NCI-H128 (cell line): ENCODE data around the gene HSDL1.

Experiments used
- DNase-seq: peaks from one replicate; lab custom pipeline; 2025; ENCODE audit not compliant: unreplicated experiment; lab: John Stamatoyannopoulos, UW

The HSDL1 gene

GRCh38 chr16:84084570-84085270 is 60.3 kb downstream of the HSDL1 start:
- DNase-seq = no peak

- DNase-seq = no peak
These were observed 62.0 kb downstream of the HSDL1 start for GRCh38 chr16:84082835-84083569.

GRCh38 chr16:84082110-84082509 is 62.9 kb downstream of the HSDL1 start:
- no peak for DNase-seq

- DNase-seq = no peak
These were observed 63.5 kb downstream of the HSDL1 start for GRCh38 chr16:84081446-84081989.

- DNase-seq = no peak
These were observed 64.2 kb downstream of the HSDL1 start for GRCh38 chr16:84080813-84081212.

- DNase-seq = no peak
These were observed 64.6 kb downstream of the HSDL1 start for GRCh38 chr16:84080378-84080777.

GRCh38 chr16:84079664-84080063 is 65.3 kb downstream of the HSDL1 start:
- DNase-seq = no peak

- DNase-seq = no peak
These were observed 69.6 kb downstream of the HSDL1 start for GRCh38 chr16:84075376-84075775.

GRCh38 chr16:84074721-84075120 is 70.3 kb downstream of the HSDL1 start:
- DNase-seq = no peak
